HG03039 (cell line): Measurements from ENCODE around the gene TAS1R3.

ENCODE experiments used
- ATAC-seq: cut with Tn5 transposase; IDR thresholded peaks from one replicate; pipeline ENCODE4 v1.9.1; 2021; ENCODE audit warnings: mild to moderate bottlenecking, moderate library complexity; ENCODE audit not compliant: unreplicated experiment

Gene TAS1R3

GRCh38 chr1:1331068-1331965, at the start of gene TAS1R3:
Gene TAS1R3, plus strand, starts transcription at chr1:1331280. Its CDS starts 66 bp downstream, at chr1:1331346.
- ATAC-seq: no peak

DNA sequence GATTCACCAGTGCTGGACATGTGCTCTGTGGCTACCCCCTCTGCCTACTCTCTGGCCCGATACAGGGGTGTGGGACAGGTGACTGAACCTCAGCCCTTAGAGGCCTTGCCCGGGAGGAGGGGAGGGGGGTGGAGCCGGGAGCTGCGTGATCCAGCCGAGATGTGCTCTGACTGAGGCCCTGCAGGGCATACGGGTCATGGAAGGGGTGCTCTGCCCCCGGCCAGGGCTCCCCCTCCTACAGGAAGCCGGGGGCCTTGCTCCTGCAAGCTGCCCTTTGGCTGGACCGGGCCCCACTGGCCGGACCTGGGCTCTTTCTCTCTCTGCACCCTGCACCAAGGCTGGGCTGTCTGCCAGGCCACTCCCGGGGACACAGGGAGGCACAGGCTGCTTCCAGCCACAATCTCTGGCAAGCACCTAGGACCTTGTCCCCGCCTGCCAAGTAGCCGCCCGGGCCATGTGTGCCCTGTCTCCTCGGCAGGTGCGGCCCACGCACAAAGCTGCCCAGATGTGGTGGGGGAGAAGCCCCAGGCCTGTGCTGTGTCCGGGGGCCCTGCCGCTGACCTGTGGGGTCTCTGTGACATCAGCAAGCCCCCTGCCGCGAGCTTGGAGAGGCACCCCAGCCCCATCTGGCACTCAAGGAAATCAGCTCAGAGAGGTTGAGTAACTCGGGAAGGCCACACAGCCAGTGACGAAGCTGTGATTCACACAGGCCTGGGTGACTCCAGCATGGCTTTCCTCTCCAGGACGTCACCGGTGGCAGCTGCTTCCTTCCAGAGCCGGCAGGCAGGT, 49.4 kb upstream of the TAS1R3 start:
- ATAC-seq: no peak

DNA sequence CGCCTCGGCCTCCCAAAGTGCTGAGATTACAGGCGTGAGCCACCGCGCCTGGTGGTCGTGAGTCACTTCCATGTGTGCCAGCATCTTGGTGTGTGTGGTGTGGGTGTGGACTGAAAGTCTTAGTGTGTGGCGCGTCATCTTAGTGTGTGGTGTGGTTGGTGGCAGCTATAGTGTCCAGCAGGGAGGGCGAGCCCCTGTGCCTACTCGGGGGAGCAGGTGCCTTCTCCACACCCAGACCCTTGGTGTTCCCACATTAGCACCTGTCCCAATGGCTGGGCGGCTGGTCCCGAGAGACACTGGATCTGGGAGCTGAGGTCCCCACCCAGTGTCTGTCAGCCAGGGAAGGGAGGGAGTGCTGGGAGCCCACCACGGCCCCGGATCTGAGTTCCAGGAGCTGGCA, 48.1 kb upstream of the TAS1R3 start:
- no peak for ATAC-seq

DNA sequence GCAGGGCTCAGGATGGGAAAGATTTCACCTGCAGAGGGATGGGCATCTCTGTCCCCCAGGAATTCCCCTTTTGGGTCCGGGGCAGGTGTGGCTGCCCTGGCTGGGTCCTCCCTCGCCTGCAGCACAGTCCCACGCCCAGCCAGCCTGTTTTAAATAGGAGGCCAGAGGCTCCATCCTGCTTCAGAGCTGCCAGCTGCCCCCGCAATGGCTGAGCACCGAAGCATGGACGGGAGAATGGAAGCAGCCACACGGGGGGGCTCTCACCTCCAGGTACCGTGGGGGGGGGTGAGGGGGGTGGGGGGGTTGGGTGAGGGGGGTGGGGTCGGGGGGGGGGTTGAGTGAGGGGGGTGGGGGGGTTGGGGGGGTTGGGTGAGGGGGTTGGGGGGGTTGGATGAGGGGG, 47.3 kb upstream of the TAS1R3 start:
- no peak for ATAC-seq

- no peak for ATAC-seq
These were observed 46.6 kb upstream of the TAS1R3 start for GRCh38 chr1:1284221-1285101.

DNA sequence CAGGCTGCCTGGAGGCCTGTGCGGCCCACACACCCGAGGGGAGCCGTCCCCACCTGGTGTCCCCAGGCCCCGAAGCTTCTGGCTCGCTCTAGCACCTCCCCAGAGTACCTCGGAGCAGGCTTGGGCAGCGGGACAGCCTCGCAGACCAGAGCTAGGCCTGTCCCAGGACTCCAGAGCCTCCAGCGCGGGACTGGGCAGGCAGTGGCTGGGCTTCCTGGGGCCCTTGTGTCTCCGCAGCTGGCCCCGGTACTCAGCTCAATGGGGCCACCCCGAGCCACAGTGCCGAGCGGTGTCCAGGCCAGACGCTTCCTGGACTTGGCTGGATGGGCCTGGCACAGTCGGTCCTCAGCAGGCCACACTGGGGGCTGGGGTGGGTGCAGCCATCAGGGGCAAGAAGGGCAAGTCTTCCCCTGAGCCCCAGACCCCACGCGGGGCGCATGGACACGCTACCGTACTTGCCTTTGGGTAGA, 45.9 kb upstream of the TAS1R3 start:
- no peak for ATAC-seq

GRCh38 chr1:1285611-1286311, 45.3 kb upstream of the TAS1R3 start:
- ATAC-seq: no peak

DNA sequence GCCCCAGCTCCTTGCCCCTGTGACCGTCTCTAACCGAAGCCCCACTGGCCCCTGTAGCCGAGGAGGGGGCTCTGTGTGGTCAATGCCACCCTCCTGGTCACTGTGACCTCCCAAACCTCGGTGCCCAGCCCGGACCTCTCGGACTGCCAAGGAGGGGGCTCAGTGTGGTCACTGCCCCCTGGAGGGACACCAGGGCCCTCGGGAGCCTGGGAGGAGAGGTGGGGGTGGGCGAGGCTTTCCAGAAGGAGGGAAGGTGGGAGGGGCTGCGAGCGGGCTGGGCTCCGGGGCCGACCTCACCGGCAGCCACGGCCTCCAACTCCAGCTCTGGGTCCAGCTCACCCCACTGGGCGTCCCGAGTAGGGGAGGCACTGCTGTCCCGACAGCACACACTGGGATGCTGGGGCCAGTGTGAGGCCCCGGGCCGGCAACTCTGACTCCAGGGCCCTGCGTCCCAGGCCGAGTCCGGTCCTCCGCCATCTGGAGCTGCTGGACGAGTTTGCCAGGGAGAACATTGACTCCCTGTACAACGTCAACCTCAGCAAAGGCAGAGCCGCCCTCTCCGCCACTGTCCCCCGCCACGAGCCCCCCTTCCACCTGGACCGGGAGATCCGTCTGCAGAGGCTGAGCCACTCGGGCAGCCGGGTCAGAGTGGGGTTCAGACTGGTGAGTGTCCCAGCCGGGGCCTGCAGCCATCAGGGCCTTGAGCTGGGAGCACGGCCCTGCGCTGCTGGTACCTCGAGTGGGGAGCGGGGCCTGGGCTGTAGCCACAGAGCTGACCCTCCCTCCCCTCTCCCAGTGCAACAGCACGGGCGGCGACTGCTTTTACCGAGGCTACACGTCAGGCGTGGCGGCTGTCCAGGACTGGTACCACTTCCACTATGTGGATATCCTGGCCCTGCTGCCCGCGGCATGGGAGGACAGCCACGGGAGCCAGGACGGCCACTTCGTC, 44.5 kb upstream of the TAS1R3 start:
- ATAC-seq: no peak

- ATAC-seq: no peak
These were observed 43.6 kb upstream of the TAS1R3 start for GRCh38 chr1:1287288-1288110.

DNA sequence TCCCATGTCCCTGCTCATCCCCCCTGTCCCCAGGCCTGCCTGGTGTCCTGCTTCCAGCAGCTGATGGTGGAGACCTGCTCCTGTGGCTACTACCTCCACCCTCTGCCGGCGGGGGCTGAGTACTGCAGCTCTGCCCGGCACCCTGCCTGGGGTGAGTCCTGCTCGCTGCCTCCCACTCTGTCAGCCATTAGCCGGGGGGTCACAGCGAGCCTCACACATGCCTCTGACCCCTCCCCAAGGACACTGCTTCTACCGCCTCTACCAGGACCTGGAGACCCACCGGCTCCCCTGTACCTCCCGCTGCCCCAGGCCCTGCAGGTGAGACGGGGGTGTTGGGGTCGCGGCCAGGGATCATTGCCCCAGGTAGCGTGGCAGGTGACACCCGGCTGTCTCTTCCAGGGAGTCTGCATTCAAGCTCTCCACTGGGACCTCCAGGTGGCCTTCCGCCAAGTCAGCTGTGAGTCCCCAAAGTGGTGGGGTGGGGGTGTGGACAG, 40.8 kb upstream of the TAS1R3 start:
- ATAC-seq: no peak

DNA sequence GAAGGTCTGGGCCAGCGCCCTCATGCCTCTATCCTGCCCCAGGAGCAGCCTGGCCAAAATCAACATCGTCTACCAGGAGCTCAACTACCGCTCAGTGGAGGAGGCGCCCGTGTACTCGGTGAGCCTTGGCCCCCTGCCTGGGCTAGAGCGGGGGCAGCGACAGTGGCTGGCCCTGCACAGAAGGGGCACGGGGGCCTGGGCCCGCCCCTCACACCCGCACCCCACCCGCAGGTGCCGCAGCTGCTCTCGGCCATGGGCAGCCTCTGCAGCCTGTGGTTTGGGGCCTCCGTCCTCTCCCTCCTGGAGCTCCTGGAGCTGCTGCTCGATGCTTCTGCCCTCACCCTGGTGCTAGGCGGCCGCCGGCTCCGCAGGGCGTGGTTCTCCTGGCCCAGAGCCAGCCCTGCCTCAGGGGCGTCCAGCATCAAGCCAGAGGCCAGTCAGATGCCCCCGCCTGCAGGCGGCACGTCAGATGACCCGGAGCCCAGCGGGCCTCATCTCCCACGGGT, 40.0 kb upstream of the TAS1R3 start:
- no peak for ATAC-seq

DNA sequence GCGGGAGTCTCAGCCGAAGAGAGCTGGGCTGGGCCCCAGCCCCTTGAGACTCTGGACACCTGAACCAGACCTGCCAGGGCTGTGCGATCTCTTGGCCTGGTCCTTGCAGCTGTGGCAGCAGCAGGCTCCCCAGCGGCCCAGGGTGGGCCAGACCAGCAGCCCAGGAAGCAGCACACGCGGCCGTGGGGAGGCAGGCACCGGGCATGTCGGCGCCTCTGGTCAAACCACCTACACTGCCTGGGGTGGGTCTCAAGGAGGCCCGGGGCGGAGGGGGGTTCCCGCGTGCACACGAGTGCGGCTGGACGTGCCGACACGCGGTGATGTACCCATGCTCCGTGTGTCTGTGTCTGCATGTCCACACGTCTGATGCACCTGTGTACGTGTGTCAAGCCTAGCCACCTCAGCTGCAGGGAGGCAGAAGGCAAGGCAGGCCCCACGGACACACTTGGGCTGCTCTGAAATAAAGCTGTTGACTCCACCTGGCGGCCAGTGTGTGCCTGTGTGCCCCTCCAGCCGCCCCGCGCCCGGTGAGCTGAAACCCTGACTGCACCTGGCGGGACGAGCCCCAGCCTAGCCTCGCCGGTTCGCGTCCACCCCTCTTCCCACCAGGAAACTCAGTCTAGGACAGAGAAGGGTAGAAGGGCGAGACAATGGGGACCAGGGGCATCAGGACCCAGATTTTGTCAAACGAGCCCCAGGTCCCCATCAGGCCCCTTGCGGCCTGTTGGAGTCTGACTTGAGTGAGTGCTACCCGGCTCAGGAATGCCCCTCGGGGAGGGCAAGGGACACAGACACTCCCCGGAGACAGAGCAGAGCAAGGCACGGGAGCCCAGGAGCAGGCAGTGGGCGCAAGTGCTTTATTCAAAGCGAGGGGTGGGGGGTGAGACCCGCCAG, 39.3 kb upstream of the TAS1R3 start:
- no peak for ATAC-seq

DNA sequence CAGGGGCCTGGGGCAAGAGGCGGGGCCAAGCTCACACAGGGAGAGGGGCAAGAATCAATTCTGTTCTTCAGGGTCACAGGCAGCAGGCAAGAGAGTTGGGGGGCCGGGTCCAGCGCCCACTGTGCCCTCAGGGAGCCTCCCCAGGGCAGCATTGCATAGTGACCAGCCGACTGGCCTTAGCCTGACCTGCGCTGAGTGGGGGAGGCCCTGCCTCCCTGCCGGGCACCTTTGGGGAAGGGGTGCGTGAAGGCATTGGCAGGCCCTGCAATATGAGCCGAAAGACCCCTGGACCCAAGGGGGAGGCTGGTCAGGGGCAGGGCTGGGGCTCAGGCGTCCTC, 38.7 kb upstream of the TAS1R3 start:
- no peak for ATAC-seq

DNA sequence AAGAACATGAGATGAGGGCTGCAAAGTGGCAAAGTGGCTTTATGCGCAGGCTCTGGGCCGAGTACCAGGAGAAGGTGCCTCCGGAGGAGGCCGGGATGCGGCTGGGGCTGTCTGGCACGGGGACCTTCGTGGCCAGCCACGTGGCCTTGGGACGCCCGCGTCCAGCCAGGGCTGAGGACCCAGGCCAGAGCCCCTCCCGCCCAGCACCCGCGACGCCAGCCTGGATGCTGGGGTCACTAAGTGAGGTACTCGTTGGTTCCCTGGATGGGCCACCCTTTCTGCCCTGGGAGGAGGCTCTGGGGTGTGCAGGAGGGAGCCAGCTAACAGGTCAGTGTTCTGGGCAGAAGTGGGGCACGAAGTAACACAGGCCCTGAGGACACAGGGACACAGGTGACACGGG, 38.2 kb upstream of the TAS1R3 start:
- ATAC-seq: no peak

- no peak for ATAC-seq
These were observed 37.5 kb upstream of the TAS1R3 start for GRCh38 chr1:1293263-1294249.
